ENCODE measurements around the gene OTX1.

GRCh38 chr2:63101954-63102353 is 51.3 kb downstream of the OTX1 start:
- TF ChIP-seq SP1 (IDR thresholded peaks at IDR 0.05) = no peak
- TF ChIP-seq, protein P1, sequence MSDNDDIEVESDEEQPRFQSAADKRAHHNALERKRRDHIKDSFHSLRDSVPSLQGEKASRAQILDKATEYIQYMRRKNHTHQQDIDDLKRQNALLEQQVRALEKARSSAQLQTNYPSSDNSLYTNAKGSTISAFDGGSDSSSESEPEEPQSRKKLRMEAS (IDR thresholded peaks at IDR 0.05) = no peak
- TF ChIP-seq YY1 (IDR thresholded peaks at IDR 0.05) = no peak
- TF ChIP-seq, protein P2, sequence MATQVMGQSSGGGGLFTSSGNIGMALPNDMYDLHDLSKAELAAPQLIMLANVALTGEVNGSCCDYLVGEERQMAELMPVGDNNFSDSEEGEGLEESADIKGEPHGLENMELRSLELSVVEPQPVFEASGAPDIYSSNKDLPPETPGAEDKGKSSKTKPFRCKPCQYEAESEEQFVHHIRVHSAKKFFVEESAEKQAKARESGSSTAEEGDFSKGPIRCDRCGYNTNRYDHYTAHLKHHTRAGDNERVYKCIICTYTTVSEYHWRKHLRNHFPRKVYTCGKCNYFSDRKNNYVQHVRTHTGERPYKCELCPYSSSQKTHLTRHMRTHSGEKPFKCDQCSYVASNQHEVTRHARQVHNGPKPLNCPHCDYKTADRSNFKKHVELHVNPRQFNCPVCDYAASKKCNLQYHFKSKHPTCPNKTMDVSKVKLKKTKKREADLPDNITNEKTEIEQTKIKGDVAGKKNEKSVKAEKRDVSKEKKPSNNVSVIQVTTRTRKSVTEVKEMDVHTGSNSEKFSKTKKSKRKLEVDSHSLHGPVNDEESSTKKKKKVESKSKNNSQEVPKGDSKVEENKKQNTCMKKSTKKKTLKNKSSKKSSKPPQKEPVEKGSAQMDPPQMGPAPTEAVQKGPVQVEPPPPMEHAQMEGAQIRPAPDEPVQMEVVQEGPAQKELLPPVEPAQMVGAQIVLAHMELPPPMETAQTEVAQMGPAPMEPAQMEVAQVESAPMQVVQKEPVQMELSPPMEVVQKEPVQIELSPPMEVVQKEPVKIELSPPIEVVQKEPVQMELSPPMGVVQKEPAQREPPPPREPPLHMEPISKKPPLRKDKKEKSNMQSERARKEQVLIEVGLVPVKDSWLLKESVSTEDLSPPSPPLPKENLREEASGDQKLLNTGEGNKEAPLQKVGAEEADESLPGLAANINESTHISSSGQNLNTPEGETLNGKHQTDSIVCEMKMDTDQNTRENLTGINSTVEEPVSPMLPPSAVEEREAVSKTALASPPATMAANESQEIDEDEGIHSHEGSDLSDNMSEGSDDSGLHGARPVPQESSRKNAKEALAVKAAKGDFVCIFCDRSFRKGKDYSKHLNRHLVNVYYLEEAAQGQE (IDR thresholded peaks at IDR 0.05) = no peak
- no peak for TF ChIP-seq RXRA (IDR thresholded peaks at IDR 0.05)
- TF ChIP-seq CTCF (IDR thresholded peaks at IDR 0.05; ENCODE audit: low read depth, low read length, missing input control) = no peak
- TF ChIP-seq TAF1 (conservative IDR thresholded peaks at IDR 0.05) = no peak
- TF ChIP-seq JUND (IDR thresholded peaks at IDR 0.05) = no peak
- TF ChIP-seq RAD21 (IDR thresholded peaks at IDR 0.05) = no peak
- TF ChIP-seq, protein P3, sequence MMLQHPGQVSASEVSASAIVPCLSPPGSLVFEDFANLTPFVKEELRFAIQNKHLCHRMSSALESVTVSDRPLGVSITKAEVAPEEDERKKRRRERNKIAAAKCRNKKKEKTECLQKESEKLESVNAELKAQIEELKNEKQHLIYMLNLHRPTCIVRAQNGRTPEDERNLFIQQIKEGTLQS (IDR thresholded peaks at IDR 0.05) = no peak
- no peak for TF ChIP-seq EGR1 (IDR thresholded peaks at IDR 0.05; ENCODE audit: low read depth in 2 of 2)
- TF ChIP-seq FOXA1 (IDR thresholded peaks at IDR 0.05) = no peak
- TF ChIP-seq GABPA (IDR thresholded peaks at IDR 0.05 in 1 of 2, conservative IDR thresholded peaks at IDR 0.05 in 1 of 2) = no peak
- TF ChIP-seq ZBTB33 (IDR thresholded peaks at IDR 0.05) = no peak
